Activated CD4-positive, alpha-beta memory T cell treated with anti-CD3 and anti-CD28 coated beads for 36 hours (primary cell): ENCODE measurements around the gene AVPR1A. TPM values are rescaled to one million over a fixed set of nuclear protein-coding genes. Genes with fewer than 3 reads are reported as not detected.

Experiments used
- CTCF ChIA-PET: fragments of 350-600 bp; sonication (Branson Sonifier 250); formaldehyde crosslinking; loops from one replicate; lab custom pipeline; 2021; ENCODE audit warnings: antibody characterized with exemption, inconsistent platforms; lab: Charles Lee
- POLR2A ChIA-PET: fragments of 350-600 bp; sonication (Branson Sonifier 250); formaldehyde crosslinking; loops from one replicate; lab custom pipeline; 2021; ENCODE audit warnings: antibody characterized with exemption; lab: Charles Lee
- DNase-seq: peaks from one replicate; pipeline ENCODE4 v3.0.0-alpha.2; 2020
- H3K27ac Mint-ChIP-seq: one replicate; pipeline ENCODE4 v1.8.0; 2021; ENCODE audit warnings: mixed read lengths
- H3K27me3 Mint-ChIP-seq: one replicate; pipeline ENCODE4 v1.8.0; 2021; ENCODE audit warnings: mixed read lengths
- H3K36me3 Mint-ChIP-seq: one replicate; pipeline ENCODE4 v1.8.0; 2021; ENCODE audit warnings: mixed read lengths
- H3K4me1 Mint-ChIP-seq: one replicate; pipeline ENCODE4 v1.8.0; 2021; ENCODE audit warnings: low read depth, mixed read lengths
- H3K4me3 Mint-ChIP-seq: one replicate; pipeline ENCODE4 v1.8.0; 2021; ENCODE audit warnings: mild to moderate bottlenecking, mixed read lengths
- H3K9me3 Mint-ChIP-seq: one replicate; pipeline ENCODE4 v1.8.0; 2021; ENCODE audit warnings: mixed read lengths
- intact Hi-C: fragments of 100-400 bp; cut with micrococcal nuclease; formaldehyde crosslinking; loops from one replicate; pipeline ENCODE4 v1.15.1; 2023
- total RNA-seq, 2 experiments: library from RNA; stranded (reverse); gene quantifications; one replicate each; pipeline ENCODE4 v1.2.3, GENCODE V29; 2021

AVPR1A gene
- total RNA-seq, 2 experiments from 2014 or later, result not detected

- Mint-ChIP-seq H3K36me3 (no peaks in the 10 kb centered on the region), H3K9me3 (no peaks in the 10 kb centered on the region), H3K27me3 (peaks cover 7% of the 10 kb centered on the region), H3K4me3 (no peak overlapping the region), H3K27ac (no peak overlapping the region), H3K4me1 (no peaks in the 10 kb centered on the region)
- intact Hi-C loops, result no loop called here
- ChIA-PET POLR2A (no interaction called here), CTCF (no interaction called here)
- no peak for DNase-seq
Observed at GRCh38 chr12:63144556-63144955, 6.4 kb downstream of the AVPR1A start.

GRCh38 chr12:63138488-63138887 lies 12.5 kb downstream of the AVPR1A start:
- ChIA-PET POLR2A (no interaction called here), CTCF (no interaction called here)
- no peak overlapping the region for H3K27ac Mint-ChIP-seq
- no peaks in the 10 kb centered on the region for H3K27me3 Mint-ChIP-seq
- no peaks in the 10 kb centered on the region for H3K36me3 Mint-ChIP-seq
- H3K4me1 Mint-ChIP-seq, result no peaks in the 10 kb centered on the region
- DNase-seq, result no peak
- no peaks in the 10 kb centered on the region for H3K9me3 Mint-ChIP-seq
- intact Hi-C loops, result no loop called here
- no peak overlapping the region for H3K4me3 Mint-ChIP-seq

- CTCF ChIA-PET, result no interaction called here
- H3K27ac Mint-ChIP-seq, result no peak overlapping the region
- H3K27me3 Mint-ChIP-seq, result no peaks in the 10 kb centered on the region
- H3K36me3 Mint-ChIP-seq, result no peaks in the 10 kb centered on the region
- intact Hi-C loops, result no loop called here
- no peak for DNase-seq
- H3K4me1 Mint-ChIP-seq, result no peaks in the 10 kb centered on the region
- H3K4me3 Mint-ChIP-seq, result no peak overlapping the region
- POLR2A ChIA-PET, result no interaction called here
- H3K9me3 Mint-ChIP-seq, result no peaks in the 10 kb centered on the region
Observed at GRCh38 chr12:63133981-63134380, 17.0 kb downstream of the AVPR1A start.

- no peaks in the 10 kb centered on the region for H3K4me1 Mint-ChIP-seq
- H3K27me3 Mint-ChIP-seq, result no peaks in the 10 kb centered on the region
- no peak for DNase-seq
- CTCF ChIA-PET, result no interaction called here
- H3K4me3 Mint-ChIP-seq, result no peak overlapping the region
- H3K36me3 Mint-ChIP-seq, result no peaks in the 10 kb centered on the region
- POLR2A ChIA-PET, result no interaction called here
- H3K9me3 Mint-ChIP-seq, result no peaks in the 10 kb centered on the region
- H3K27ac Mint-ChIP-seq, result no peak overlapping the region
- intact Hi-C loops, result no loop called here
Observed at GRCh38 chr12:63132201-63132600, 18.8 kb downstream of the AVPR1A start.

- Mint-ChIP-seq H3K27me3 (no peaks in the 10 kb centered on the region), H3K4me3 (no peak overlapping the region), H3K9me3 (no peaks in the 10 kb centered on the region), H3K4me1 (no peaks in the 10 kb centered on the region), H3K27ac (no peak overlapping the region), H3K36me3 (no peaks in the 10 kb centered on the region)
- POLR2A ChIA-PET, result no interaction called here
- intact Hi-C loops, result no loop called here
- DNase-seq, result no peak
- CTCF ChIA-PET, result no interaction called here
Observed at GRCh38 chr12:63129927-63130326, 21.1 kb downstream of the AVPR1A start.

- Mint-ChIP-seq H3K4me1 (no peaks in the 10 kb centered on the region), H3K4me3 (no peak overlapping the region), H3K36me3 (no peaks in the 10 kb centered on the region), H3K27ac (no peak overlapping the region), H3K27me3 (peaks cover 2% of the 10 kb centered on the region), H3K9me3 (no peaks in the 10 kb centered on the region)
- DNase-seq, result no peak
- CTCF ChIA-PET, result no interaction called here
- intact Hi-C loops, result no loop called here
- POLR2A ChIA-PET, result no interaction called here
Observed at GRCh38 chr12:63124778-63125177, 26.2 kb downstream of the AVPR1A start.

GRCh38 chr12:63103494-63104131 lies 47.4 kb downstream of the AVPR1A start:
- DNase-seq, result no peak
- no peak overlapping the region for H3K4me3 Mint-ChIP-seq
- H3K4me1 Mint-ChIP-seq, result no peaks in the 10 kb centered on the region
- CTCF ChIA-PET, result interaction anchor here (1.5 kb wide), 1 partner anchor 699 kb away, joined by 6 read pairs; no protein-coding TSS in a partner anchor
- H3K27me3 Mint-ChIP-seq, result no peaks in the 10 kb centered on the region
- H3K36me3 Mint-ChIP-seq, result no peaks in the 10 kb centered on the region
- intact Hi-C loops, result loop anchor here (5.0 kb wide), 2 partner anchors 699 to 1154 kb away; no protein-coding TSS in a partner anchor
- no peak overlapping the region for H3K27ac Mint-ChIP-seq
- POLR2A ChIA-PET, result no interaction called here
- H3K9me3 Mint-ChIP-seq, result no peaks in the 10 kb centered on the region

- Mint-ChIP-seq H3K4me3 (no peak overlapping the region), H3K9me3 (no peaks in the 10 kb centered on the region), H3K4me1 (no peaks in the 10 kb centered on the region), H3K27ac (no peak overlapping the region), H3K27me3 (no peaks in the 10 kb centered on the region), H3K36me3 (no peaks in the 10 kb centered on the region)
- intact Hi-C loops, result loop anchor here (5.0 kb wide), 2 partner anchors 700 to 1155 kb away; no protein-coding TSS in a partner anchor
- no peak for DNase-seq
- ChIA-PET POLR2A (no interaction called here), CTCF (no interaction called here)
Observed at GRCh38 chr12:63101920-63102319, 49.1 kb downstream of the AVPR1A start.

GRCh38 chr12:63098851-63099250 lies 52.1 kb downstream of the AVPR1A start:
- ChIA-PET CTCF (no interaction called here), POLR2A (no interaction called here)
- Mint-ChIP-seq H3K4me3 (no peak overlapping the region), H3K27me3 (no peaks in the 10 kb centered on the region), H3K9me3 (no peaks in the 10 kb centered on the region), H3K36me3 (no peaks in the 10 kb centered on the region), H3K27ac (no peak overlapping the region), H3K4me1 (no peaks in the 10 kb centered on the region)
- DNase-seq, result no peak
- intact Hi-C loops, result no loop called here

GRCh38 chr12:63095369-63095980 lies 55.5 kb downstream of the AVPR1A start:
- H3K27me3 Mint-ChIP-seq, result peaks cover 4% of the 10 kb centered on the region
- H3K9me3 Mint-ChIP-seq, result no peaks in the 10 kb centered on the region
- no peaks in the 10 kb centered on the region for H3K4me1 Mint-ChIP-seq
- DNase-seq, result no peak
- no peaks in the 10 kb centered on the region for H3K36me3 Mint-ChIP-seq
- H3K4me3 Mint-ChIP-seq, result no peak overlapping the region
- ChIA-PET CTCF (no interaction called here), POLR2A (interaction anchor here (0.6 kb wide), 1 partner anchor 12 kb away, joined by 5 read pairs; no protein-coding TSS in a partner anchor)
- no peak overlapping the region for H3K27ac Mint-ChIP-seq
- intact Hi-C loops, result no loop called here

GRCh38 chr12:63093711-63094110 lies 57.3 kb downstream of the AVPR1A start:
- Mint-ChIP-seq H3K27me3 (peaks cover 6% of the 10 kb centered on the region), H3K36me3 (no peaks in the 10 kb centered on the region), H3K4me3 (no peak overlapping the region), H3K9me3 (no peaks in the 10 kb centered on the region), H3K27ac (no peak overlapping the region), H3K4me1 (no peaks in the 10 kb centered on the region)
- ChIA-PET POLR2A (no interaction called here), CTCF (interaction anchor here (1.0 kb wide), 1 partner anchor 25 kb away, joined by 5 read pairs; no protein-coding TSS in a partner anchor)
- intact Hi-C loops, result no loop called here
- DNase-seq, result no peak

- H3K4me3 Mint-ChIP-seq, result no peak overlapping the region
- no peak overlapping the region for H3K27ac Mint-ChIP-seq
- H3K36me3 Mint-ChIP-seq, result no peaks in the 10 kb centered on the region
- ChIA-PET POLR2A (no interaction called here), CTCF (no interaction called here)
- H3K27me3 Mint-ChIP-seq, result peaks cover 6% of the 10 kb centered on the region
- intact Hi-C loops, result no loop called here
- H3K4me1 Mint-ChIP-seq, result no peaks in the 10 kb centered on the region
- no peaks in the 10 kb centered on the region for H3K9me3 Mint-ChIP-seq
- DNase-seq, result no peak
Observed at GRCh38 chr12:63093084-63093483, 57.9 kb downstream of the AVPR1A start.
